ENCODE data around the gene OR7A17. TPM values are rescaled to one million over a fixed set of nuclear protein-coding genes. Genes with fewer than 3 reads are reported as not detected.

Gene OR7A17
- total and polyA plus RNA-seq, 2 donors (not counting 1 experiment from before 2014, with no cell fraction given), result not detected

- Histone ChIP-seq H3K79me2 (ENCODE audit: control insufficient read depth, insufficient read depth, low read length) (no peaks in the 10 kb centered on the region), H3K9ac (ENCODE audit: insufficient read depth, low read length) (no peak overlapping the region), H3K4me3 (replicated peaks in 1 of 4; ENCODE audit: control extremely low read depth in 1 of 4, insufficient read depth in 1 of 4, low read depth in 3 of 4, low read length in 4 of 4) (no peak overlapping the region), H3K9me3 (ENCODE audit: control insufficient read depth, insufficient read depth, low read depth, low read length) (no peaks in the 10 kb centered on the region), H3K4me1 (ENCODE audit: control insufficient read depth, extremely low read depth, insufficient read depth, low read length) (no peaks in the 10 kb centered on the region), H3K4me2 (ENCODE audit: extremely low read depth, insufficient read depth, low read length) (no peak overlapping the region), H3K36me3 (ENCODE audit: control insufficient read depth, insufficient read depth, low read length) (no peaks in the 10 kb centered on the region), H4K20me1 (ENCODE audit: control insufficient read depth, extremely low read depth, insufficient read depth, low read length) (no peaks in the 10 kb centered on the region), H3K27ac (ENCODE audit: insufficient read depth, low read length) (no peak overlapping the region), H3K27me3 (ENCODE audit: control insufficient read depth, insufficient read depth, low read length) (no peaks in the 10 kb centered on the region), H2AFZ (ENCODE audit: low read length) (no peak overlapping the region)
- no peak for DNase-seq (ENCODE audit: low read depth in 2 of 2)
- no peak for TF ChIP-seq EZH2 (IDR thresholded peaks at IDR 0.05; ENCODE audit: low read length, missing control alignments)
- no peak for TF ChIP-seq CTCF (conservative IDR thresholded peaks at IDR 0.05 in 1 of 2, IDR thresholded peaks at IDR 0.05 in 1 of 2; ENCODE audit: low read depth in 1 of 2, low read length in 2 of 2)
These were observed 42.8 kb downstream of the OR7A17 start for GRCh38 chr19:14843169-14843568.

DNA sequence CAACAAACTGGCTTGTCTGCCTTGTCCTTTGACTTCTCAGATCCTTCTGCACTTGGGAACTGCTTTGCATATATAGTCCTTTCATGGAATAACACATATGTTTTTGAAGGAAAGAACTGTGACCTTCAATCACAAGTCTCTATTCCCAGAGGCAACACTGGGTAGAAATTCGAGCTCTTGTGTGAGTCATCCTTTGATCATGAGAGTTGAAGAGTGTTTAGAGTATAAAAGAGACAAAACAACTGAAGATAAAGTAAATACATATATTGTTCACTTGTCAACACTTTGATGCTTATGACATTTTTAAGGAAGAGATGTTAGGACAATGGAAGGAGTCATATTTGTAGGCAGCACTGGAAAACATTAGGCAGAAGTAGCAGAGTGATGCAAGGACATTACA is 45.7 kb downstream of the OR7A17 start:
- Histone ChIP-seq H3K4me1 (ENCODE audit: control insufficient read depth, extremely low read depth, insufficient read depth, low read length) (no peaks in the 10 kb centered on the region), H3K79me2 (ENCODE audit: control insufficient read depth, insufficient read depth, low read length) (no peaks in the 10 kb centered on the region), H3K27me3 (ENCODE audit: control insufficient read depth, insufficient read depth, low read length) (no peaks in the 10 kb centered on the region), H3K9me3 (ENCODE audit: control insufficient read depth, insufficient read depth, low read depth, low read length) (no peaks in the 10 kb centered on the region), H4K20me1 (ENCODE audit: control insufficient read depth, extremely low read depth, insufficient read depth, low read length) (no peaks in the 10 kb centered on the region), H3K36me3 (ENCODE audit: control insufficient read depth, insufficient read depth, low read length) (no peaks in the 10 kb centered on the region), H2AFZ (ENCODE audit: low read length) (no peak overlapping the region), H3K9ac (ENCODE audit: insufficient read depth, low read length) (no peak overlapping the region), H3K4me2 (ENCODE audit: extremely low read depth, insufficient read depth, low read length) (no peak overlapping the region), H3K4me3 (replicated peaks in 1 of 4; ENCODE audit: control extremely low read depth in 1 of 4, insufficient read depth in 1 of 4, low read depth in 3 of 4, low read length in 4 of 4) (no peak overlapping the region), H3K27ac (ENCODE audit: insufficient read depth, low read length) (no peak overlapping the region)
- no peak for TF ChIP-seq EZH2 (IDR thresholded peaks at IDR 0.05; ENCODE audit: low read length, missing control alignments)
- TF ChIP-seq CTCF (conservative IDR thresholded peaks at IDR 0.05 in 1 of 2, IDR thresholded peaks at IDR 0.05 in 1 of 2; ENCODE audit: low read depth in 1 of 2, low read length in 2 of 2), result no peak
- no peak for DNase-seq (ENCODE audit: low read depth in 2 of 2)

DNA sequence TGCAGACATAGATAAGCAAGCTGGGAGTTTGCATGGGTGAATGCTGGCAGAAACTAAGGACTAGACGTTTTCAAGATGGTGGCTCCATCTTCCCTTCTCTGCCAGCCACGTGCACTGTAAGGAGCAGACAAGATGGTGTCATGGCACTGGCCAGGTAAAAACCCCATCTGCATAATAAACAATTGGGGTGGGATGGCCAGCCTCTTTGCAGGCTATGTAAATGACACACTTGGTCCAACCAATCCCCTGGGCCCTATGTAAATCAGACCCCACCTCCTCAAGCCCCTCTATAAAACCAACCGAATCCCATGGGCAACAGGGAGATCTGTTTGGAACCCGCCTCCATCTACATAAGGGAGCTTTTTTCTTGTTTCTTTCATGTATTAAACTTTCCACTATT is 48.5 kb downstream of the OR7A17 start:
- Histone ChIP-seq H3K36me3 (ENCODE audit: control insufficient read depth, insufficient read depth, low read length) (no peaks in the 10 kb centered on the region), H3K4me3 (replicated peaks in 1 of 4; ENCODE audit: control extremely low read depth in 1 of 4, insufficient read depth in 1 of 4, low read depth in 3 of 4, low read length in 4 of 4) (no peak overlapping the region), H3K79me2 (ENCODE audit: control insufficient read depth, insufficient read depth, low read length) (no peaks in the 10 kb centered on the region), H3K27ac (ENCODE audit: insufficient read depth, low read length) (no peak overlapping the region), H4K20me1 (ENCODE audit: control insufficient read depth, extremely low read depth, insufficient read depth, low read length) (no peaks in the 10 kb centered on the region), H3K4me2 (ENCODE audit: extremely low read depth, insufficient read depth, low read length) (no peak overlapping the region), H2AFZ (ENCODE audit: low read length) (no peak overlapping the region), H3K9me3 (ENCODE audit: control insufficient read depth, insufficient read depth, low read depth, low read length) (no peaks in the 10 kb centered on the region), H3K27me3 (ENCODE audit: control insufficient read depth, insufficient read depth, low read length) (no peaks in the 10 kb centered on the region), H3K9ac (ENCODE audit: insufficient read depth, low read length) (no peak overlapping the region), H3K4me1 (ENCODE audit: control insufficient read depth, extremely low read depth, insufficient read depth, low read length) (no peaks in the 10 kb centered on the region)
- TF ChIP-seq CTCF (conservative IDR thresholded peaks at IDR 0.05 in 1 of 2, IDR thresholded peaks at IDR 0.05 in 1 of 2; ENCODE audit: low read depth in 1 of 2, low read length in 2 of 2) (no peak), EZH2 (IDR thresholded peaks at IDR 0.05; ENCODE audit: low read length, missing control alignments) (no peak)
- DNase-seq (ENCODE audit: low read depth in 2 of 2), result no peak
